HG03571 (cell line): ENCODE data around the gene TET3.
"Not testable (repeated sequence)": the region's sequence is repeated elsewhere in the genome, so short reads cannot be mapped to it uniquely, and the experiment has no call there.

Experiments used
- ATAC-seq: cut with Tn5 transposase; IDR thresholded peaks from one replicate; pipeline ENCODE4 v1.9.1; 2021; ENCODE audit not compliant: unreplicated experiment

TET3 gene

DNA sequence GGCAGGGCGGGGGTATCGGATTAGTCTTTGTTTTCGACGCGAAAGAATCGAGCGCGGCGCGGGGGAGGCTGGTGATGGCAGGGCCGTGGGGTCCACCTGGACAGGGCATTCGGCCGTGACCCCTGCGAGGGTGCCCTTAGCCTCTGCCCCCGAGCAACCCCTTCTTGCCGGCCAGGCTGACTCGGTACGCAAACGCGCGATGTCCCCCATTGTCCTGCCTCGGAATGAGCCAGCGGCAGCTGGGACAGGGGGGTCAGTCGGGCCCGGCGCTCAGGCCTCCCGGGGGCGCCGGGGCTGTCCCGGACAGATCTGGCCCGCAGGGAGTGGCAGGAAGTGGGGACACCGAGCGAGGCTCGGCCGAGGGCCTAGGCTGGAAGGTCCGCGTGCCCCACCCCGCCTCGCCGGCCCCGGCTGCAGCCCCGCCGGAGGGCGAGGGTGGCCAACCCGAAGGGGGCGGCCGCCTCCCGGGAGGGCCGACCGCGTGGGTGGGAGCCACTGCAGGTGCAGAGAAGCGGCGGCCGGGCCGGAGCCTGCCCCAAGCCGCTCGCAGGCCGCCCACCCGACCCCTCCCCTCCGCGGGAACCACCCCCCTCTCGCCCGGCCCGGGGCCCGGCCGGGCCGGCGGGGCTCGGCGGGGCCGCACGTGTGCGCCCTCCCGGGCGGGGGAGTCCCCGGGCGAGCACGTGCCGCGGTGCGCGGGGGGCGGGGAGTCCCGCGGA is at the start of gene TET3:
TET3 (plus strand) TSS at position 708 of the 719 bp plus-strand sequence. CDS start 1,494 bp downstream, outside the sequence.
- ATAC-seq, result peak; percentile 33

DNA sequence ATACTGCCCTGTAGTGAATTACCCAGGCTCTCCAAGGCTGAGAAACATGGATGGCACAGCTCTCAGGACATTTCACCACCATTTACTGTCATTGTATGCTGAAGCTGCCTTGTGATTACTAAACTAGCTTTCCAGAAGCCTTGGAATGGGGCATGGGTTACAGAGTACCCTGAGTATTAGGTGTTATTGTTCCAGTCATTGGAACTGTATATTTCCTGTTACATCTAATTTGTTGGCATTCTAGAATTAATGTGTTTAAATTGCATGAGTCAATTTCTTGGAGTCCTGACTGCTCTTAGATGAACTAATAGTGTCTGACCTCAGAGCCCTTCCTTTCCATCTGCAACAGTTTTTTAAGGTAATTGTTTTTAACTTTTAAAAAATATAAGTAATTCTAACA is 49.1 kb upstream of the TET3 start:
- no peak for ATAC-seq

DNA sequence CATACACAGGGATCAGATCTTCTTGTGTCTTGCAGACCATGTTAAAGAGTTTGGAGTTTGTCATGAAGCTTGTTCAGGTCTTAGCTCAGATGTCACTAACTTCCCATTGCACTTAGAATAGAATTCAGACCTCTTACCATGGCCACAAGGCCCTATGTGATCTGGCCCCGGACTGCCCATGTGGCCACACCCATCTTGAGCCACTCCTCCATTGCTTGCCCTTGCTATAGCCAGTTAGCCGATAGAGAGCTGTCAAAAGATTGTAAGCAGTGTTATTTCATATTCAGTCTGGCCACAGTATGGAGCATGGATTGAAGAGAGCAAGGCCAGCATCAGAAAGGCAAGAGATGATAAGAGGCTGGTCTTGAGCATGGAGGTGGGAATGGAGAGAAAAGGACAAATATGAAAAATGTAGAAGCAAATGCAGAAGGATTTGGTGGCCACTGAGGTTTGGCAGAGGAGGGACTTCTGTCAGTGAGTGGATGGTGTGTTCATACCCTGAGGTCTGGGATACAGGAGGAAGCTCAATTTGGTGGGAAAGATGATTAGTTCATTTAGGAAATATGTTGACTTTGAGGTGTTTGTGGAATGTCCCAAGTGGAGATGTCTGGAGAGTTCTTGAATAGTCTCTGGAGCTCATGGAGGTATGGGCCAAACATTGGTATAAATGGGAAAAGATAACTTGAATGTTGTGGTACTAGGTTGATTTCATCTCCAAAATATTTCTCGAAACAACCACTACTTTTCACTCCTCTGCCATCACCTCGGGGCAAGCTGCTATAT is 47.4 kb upstream of the TET3 start:
- no peak for ATAC-seq

DNA sequence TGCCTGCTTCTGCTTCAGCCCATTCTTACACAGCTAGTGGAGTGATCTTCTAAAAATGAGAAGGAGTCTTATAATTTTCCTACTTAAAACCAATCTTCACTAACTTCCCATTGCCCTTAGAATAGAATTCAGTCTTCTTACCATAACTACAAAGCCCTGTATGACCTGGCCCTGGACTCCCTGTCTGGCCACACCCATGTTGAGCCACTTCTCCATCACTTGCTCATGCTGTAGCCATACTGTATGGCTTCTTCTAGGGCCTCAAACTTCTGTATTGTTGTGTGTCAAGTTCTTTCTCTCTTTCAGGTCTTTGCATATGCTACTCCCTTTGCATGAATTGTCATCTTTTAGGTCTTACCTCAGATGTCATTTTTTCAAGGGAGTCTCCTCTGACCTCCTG is 46.8 kb upstream of the TET3 start:
- ATAC-seq, result no peak

DNA sequence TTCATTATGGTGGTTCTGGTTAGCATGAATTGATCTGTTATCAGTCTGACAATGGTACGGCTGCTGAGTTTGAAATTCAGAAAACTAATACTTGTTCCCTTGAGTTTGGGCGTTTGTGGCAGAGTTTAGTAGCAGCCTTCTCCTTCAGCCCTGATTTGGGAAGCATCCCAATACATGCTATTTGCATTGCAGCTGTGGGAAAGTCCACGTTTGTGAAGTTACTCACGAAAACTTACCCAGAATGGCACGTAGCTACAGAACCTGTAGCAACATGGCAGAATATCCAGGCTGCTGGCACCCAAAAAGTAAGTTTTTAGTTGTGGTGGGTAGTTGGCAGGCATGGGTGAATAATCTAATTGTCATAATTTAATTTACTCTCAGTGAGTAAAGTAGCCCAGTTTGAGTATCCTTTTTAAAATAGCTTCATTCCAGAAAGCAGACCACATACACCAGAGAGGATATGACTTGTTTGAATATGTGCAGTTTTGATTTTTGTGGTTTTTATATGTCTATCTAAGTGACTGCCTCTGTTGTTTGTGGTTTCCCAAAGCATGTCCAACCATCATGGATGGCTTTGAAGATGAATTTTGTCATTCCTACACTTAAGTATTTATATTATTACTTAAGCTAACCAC is 45.9 kb upstream of the TET3 start:
- ATAC-seq, result no peak

DNA sequence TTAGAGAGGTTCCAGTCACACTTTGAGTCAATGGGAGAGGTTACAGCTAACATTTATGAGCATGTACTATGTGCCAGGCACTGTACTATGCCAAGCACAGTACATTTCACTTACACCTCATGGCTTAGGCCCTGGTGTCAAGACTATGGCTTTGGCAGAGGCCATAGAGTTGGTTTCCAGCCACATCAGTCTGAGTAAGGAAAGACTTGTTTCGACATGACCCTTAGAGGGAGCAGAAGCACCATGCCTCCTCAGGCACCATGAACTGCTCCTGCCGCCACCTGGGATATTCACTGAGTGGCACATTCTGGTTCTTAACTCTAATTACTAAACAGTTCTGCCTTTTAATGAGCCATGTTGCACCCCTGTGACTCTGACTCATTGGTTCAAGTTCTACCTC is 45.3 kb upstream of the TET3 start:
- ATAC-seq, result no peak

DNA sequence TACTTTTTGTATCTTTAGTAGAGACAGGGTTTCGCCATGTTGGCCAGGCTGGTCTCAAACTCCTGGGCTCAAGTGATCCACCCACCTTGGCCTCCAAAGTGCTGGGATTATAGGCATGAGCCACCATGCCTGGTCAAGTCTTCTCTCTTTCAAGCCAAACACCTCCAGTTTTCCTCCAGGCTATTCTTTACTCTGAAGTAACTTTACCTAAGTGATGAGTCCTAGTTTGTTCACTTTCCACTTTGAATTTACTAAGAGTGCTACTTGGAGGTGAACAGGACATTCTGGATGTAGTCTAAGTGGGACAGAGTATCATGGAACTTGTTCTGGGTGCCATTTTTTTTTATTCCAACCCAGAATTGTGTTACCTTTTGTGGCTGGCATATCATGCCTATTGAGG is 44.6 kb upstream of the TET3 start:
- not testable (repeated sequence) for ATAC-seq

GRCh38 chr2:73942664-73943063 is 42.0 kb upstream of the TET3 start:
- no peak for ATAC-seq

- ATAC-seq, result no peak
Measured at GRCh38 chr2:73944714-73945113, 40.0 kb upstream of the TET3 start.

DNA sequence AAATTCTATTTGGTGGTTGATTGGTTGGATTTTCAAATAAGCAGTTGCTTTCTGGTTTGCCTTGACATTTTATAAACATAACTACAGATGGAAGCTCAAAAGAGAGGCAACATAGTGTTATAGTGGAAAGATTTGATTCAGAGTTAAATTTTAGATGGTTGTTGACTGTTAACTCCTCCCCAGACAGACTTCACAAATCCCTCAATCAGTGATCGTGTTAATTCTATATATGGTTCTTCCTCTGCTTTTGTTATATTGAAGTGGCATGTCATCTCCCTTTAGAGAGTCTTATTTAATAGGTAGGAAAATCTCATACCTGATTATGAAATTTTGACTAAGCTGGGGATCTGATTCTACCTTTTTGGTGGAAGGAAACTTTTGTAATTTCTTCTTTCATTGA is 38.5 kb upstream of the TET3 start:
- ATAC-seq, result no peak

DNA sequence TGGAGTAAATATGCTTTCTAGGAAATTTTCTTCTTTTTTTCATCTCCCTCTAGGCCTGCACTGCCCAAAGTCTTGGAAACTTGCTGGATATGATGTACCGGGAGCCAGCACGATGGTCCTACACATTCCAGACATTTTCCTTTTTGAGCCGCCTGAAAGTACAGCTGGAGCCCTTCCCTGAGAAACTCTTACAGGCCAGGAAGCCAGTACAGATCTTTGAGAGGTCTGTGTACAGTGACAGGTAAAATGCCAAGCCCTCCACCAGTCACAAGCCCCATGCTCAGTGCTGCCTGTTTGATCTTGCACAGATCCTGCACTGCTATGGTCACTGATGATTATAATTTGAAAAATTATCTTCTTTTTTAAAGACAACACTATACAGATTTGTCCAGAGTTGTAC is 38.0 kb upstream of the TET3 start:
- ATAC-seq, result no peak

DNA sequence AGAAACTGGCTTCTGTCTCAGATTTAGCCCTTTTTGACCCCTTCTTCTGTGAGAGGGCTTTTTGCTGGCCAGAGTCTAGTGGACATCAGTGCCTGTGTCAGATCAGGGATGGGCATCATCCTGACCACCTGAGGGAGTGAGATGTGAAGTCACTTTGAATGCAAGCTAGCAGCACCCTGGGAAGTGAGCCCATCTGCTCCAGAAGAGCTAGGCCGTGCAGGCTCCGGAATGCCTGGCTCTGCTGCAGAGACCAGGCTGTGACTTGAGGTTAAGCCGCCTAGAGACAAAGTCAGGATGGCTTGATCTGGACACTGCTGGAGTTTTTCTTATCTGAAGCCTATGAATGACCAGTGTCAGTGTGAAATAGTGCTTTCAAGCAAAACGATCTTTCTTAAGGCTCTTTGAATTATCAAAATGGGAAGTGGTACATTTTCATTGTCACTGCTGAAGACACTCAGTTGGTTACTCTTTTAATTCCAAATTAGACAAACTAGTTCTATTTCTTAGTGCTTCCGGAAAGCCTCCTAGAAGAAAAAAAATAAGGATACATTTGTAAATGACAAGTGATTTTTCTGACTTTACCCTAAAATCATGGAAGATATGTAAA is 37.2 kb upstream of the TET3 start:
- ATAC-seq, result no peak

- no peak for ATAC-seq
Measured at GRCh38 chr2:73949802-73950201, 34.9 kb upstream of the TET3 start.

DNA sequence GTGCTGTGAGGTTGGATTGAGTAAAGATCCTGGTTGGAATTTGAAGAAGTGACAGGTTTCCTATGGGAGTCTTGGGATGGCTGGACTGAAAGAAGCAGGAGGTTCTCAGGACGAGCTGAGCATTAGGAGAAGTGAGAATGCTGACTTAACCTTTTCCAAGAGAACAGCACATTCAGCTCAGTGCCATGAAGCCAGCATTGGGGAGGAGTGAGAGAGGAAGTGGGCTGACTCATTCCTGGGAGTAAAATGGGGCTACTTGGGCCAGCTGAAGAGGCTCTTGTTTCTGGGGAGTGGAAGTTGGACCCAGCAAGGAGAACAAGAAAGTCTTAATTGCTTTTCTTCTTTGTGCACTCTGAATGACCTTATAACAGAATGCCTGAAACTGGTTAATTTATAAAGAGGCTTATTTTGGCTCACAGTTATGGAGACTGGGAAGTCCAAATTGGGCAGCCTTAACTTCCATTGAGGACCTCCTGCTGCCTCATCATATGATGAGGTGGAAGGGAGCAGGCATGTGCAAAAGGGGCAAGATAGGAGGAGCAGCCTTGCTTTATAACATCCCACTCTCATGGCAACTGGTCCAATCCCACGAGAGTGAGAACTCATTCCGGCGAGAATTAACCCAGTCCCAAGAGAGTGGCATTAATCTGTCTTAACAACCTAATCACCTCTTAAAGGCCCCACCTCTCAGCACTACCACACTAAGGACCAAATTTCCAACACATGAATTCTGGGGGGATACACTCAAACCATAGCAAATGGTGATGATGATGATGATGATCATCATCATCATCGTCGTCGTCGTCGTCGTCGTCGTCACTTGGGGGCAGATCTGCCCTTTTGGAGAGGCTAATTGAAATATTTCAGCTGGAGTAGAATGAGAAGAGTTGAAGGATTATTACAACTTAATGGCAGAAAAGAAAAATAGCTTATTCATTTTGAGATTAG is 31.9 kb upstream of the TET3 start:
- ATAC-seq, result no peak

GRCh38 chr2:73956218-73956865 is 28.4 kb upstream of the TET3 start:
- ATAC-seq, result no peak

DNA sequence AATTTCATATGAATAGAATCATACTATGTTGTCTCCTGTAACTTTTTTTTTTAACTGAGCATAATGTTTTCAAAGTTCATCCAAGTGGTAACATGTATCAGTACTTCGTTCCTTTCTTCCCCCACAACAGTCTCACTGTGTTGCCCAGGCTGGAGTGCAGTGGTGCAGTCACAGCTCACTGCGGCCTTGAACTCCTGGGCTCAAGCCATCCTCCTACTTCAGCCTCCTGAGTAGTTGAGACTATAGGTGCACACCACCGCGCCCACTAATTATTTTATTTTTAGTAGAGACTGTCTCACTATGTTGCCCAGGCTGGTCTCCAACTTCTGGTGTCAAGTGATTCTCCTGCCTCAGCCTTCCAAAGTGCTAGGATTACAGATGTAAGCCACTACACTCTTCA is 23.4 kb upstream of the TET3 start:
- no peak for ATAC-seq

- ATAC-seq, result no peak
Measured at GRCh38 chr2:73961823-73962615, 22.7 kb upstream of the TET3 start.

- ATAC-seq, result no peak
Measured at GRCh38 chr2:73962798-73963197, 21.9 kb upstream of the TET3 start.
